Measurements from ENCODE around the gene THRB. TPM values are rescaled to one million over a fixed set of nuclear protein-coding genes. Genes with fewer than 3 reads are reported as not detected.

Gene THRB
- total RNA-seq, 1 donor from 2014 or later: 30.7 TPM

DNA sequence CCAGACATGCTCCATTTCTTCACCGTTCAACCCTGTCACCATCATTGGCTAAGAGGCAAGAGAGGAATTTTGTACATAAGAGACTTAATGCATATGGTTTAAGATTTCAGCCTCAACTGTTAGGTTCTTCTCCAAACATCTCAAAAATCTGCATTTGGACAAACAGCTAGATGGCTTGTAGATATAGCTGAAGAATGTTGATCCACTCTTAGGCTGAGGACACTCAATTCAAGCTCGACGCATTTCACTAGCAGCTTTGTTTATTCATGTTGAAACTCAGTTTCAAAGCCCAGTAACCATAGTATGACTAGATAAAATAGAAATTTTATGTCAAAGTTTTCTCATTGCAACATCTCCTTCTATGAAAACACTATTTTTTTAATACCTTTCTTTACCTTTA is 208.2 kb downstream of the THRB start:
- ATAC-seq (peak; percentile 69), DNase-seq (ENCODE audit: low spot score) (no peak)

DNA sequence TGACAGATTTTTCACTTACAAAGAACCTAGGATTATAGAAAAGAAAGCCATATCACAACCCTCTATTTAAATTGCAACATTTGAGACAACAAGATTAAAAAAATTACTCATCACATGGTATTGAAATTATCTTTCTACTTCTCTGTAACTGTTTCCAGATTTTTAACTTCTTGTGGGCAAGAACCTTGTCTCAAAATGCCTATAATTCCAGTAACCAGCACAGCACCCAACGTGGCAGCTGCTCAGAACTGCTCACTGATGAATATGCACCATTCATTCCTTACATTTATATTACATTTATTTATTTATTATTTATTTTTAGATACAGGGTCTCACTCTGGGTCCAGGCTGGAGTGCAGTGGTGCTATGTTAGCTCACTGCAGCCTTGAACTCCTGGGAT is 216.1 kb downstream of the THRB start:
- DNase-seq (ENCODE audit: low spot score) (no peak), ATAC-seq (no peak)

- ATAC-seq (peak; percentile 87), DNase-seq (ENCODE audit: low spot score) (peak; percentile 68)
Measured at GRCh38 chr3:24273491-24273890, 221.2 kb downstream of the THRB start.

- peak; percentile 54 for ATAC-seq
- DNase-seq (ENCODE audit: low spot score): no peak
Measured at GRCh38 chr3:24272875-24273274, 221.8 kb downstream of the THRB start.

- ATAC-seq: no peak
Measured at GRCh38 chr3:24272408-24272807, 222.2 kb downstream of the THRB start.

DNA sequence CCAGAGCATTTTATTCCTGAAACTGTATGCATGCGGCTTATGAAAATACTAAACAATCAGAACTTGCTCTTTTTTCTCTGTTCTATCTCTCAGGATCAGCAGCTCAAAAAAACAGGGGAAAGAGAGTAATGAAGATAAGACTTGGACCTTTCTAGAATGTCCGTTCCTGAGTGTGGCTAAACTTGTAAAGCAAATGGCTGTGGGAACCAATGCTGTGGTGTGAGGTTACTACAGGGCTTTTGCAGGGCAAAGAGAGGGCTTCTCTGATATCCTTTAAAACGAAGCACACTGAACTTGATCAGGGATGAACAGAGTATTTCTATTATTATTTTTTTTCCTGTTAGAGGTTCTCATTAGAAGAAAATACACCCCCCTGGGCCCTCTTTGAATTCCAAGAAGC is 223.4 kb downstream of the THRB start:
- no peak for DNase-seq (ENCODE audit: low spot score)
- ATAC-seq: no peak

More at GRCh38 chr3:24272408-24272807, 222.2 kb downstream of the THRB start:
- no peak for DNase-seq (ENCODE audit: low spot score)

DNA sequence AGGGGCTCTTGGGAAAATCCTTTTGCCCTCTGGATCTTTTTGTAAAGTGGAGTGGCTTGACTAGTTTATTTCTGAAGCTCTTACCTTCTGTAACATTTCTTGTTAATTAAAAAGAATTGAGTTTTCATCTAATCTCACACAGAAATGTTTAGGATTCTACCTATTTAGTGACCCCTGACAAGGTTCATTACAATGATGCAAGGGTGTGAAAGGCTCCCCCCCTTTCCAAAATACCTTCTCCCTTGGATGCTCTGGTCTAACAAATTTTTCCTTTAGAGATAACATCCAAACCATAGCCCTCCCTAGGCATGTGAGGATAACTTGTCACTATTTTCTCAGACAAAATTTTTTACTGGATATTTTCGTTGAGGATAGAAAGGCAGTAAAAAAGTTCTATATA is 223.9 kb downstream of the THRB start:
- DNase-seq (ENCODE audit: low spot score): no peak
- ATAC-seq: no peak

- DNase-seq (ENCODE audit: low spot score) (no peak), ATAC-seq (no peak)
Measured at GRCh38 chr3:24270204-24270691, 224.4 kb downstream of the THRB start.

DNA sequence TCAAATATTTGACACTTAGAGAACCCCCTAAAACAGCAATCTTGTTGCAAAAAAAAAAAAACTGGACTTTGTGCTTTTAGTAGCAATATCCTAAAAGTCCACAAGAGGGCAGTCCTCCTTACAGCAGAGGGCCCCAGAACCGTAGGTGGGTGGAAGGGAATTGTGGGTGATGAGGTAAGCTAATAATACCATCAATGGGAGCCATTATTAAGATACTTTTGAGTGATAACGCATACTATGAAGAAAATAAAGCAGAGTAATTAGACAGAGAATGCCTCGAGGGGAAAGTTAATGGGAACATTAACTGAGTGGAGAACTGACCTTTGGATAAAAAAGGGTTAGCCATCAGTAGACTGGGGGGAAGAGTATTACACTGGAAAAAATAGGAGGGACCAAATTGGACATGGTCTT is 229.9 kb downstream of the THRB start:
- ATAC-seq (peak; percentile 81), DNase-seq (ENCODE audit: low spot score) (no peak)

DNA sequence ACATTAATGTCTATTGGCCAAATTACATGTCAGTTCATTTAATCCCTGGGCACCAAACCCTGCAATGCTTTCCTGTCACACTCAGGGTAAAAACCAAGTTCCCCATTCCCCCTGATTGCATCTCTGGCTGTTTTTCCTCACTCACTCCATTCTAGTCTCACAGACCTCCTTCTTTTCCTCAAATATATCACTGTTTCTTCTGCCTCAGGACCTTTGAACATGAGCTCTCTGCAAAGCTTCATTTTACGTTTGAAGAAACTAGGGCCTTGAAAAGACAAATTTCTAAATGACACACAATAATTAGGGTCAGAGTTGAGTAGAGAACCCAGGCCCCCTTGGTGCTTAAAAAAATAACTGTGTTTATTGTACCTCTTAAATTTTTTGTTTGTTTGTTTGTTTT is 230.6 kb downstream of the THRB start:
- DNase-seq (ENCODE audit: low spot score): no peak
- ATAC-seq: no peak

- ATAC-seq (no peak), DNase-seq (ENCODE audit: low spot score) (no peak)
Measured at GRCh38 chr3:24263069-24263668, 231.5 kb downstream of the THRB start.

GRCh38 chr3:24261521-24261920 is 233.1 kb downstream of the THRB start:
- ATAC-seq: no peak
- no peak for DNase-seq (ENCODE audit: low spot score)

DNA sequence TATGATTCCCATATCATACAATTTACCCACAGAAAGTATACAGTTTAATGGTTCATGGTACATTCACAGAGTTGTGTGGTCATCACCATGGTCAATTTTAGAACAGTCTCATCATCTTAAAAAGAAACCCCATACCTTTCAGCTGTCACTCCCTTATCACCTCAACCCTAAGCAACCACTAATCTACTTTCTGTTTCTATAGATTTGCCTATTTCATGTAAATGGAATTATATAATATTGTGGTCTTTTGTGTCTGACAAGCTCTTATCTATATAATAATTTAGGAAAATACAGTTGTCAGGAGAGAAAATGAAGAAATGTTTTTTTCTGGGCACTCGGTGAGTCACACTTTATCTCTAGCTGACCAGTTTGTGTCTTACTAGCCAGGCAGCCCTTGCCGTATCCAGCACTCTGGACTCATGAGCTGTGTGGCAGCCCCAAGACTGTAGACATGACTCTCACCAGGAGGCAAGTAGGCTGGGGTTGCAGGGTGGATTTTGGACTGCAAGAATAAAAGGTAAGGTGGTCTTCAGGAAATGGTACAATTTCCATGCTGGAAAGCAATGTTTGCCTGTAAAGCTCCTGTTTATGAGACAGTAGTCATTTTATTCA is 234.6 kb downstream of the THRB start:
- DNase-seq (ENCODE audit: low spot score): no peak
- peak; percentile 57 for ATAC-seq

- ATAC-seq: peak; percentile 66
- no peak for DNase-seq (ENCODE audit: low spot score)
Measured at GRCh38 chr3:24258727-24259600, 235.7 kb downstream of the THRB start.

DNA sequence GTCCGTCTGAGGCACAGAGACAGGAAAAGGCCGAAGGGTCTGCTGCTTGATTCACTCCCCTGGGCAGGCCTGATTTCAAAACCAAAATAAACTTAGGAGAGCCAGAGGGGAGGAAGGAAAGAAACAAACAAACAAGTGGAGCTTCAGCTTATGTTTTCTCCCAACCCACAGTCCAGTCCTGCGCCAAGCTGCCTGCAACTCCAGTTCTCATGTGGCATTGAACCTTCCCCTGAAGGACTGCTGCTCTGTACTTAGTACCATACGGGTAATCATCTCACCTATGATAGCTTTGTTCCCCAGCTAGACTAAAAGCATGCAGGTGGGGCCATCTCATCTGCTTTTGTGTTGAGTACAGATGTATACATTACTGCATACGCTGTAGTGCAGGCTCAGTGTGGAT is 236.4 kb downstream of the THRB start:
- ATAC-seq (peak; percentile 79), DNase-seq (ENCODE audit: low spot score) (peak; percentile 52)

- no peak for ATAC-seq
- no peak for DNase-seq (ENCODE audit: low spot score)
Measured at GRCh38 chr3:24255414-24255813, 239.2 kb downstream of the THRB start.

- DNase-seq (ENCODE audit: low spot score) (no peak), ATAC-seq (no peak)
Measured at GRCh38 chr3:24254649-24255048, 240.0 kb downstream of the THRB start.

- DNase-seq (ENCODE audit: low spot score): no peak
- peak; percentile 50 for ATAC-seq
Measured at GRCh38 chr3:24253336-24253735, 241.3 kb downstream of the THRB start.

DNA sequence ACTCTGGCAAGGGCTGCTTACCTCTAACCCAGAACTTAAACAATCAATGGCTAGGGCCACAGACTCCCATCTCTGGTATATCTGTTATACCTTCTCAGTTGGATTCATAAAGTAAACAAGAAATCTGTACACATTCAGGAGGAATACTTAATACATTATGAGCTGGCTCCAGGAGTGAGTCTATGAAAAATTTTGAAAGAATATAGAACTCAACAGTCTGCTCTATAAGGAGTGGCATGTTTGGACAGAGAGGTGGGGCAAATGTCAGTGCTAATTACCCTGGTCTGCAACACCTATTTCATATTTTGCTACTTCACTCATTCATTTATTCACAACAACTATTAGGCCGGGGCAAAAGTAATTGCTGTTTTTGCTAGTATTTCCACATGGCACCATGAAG is 245.1 kb downstream of the THRB start:
- no peak for DNase-seq (ENCODE audit: low spot score)
- no peak for ATAC-seq

- peak; percentile 65 for ATAC-seq
- no peak for DNase-seq (ENCODE audit: low spot score)
Measured at GRCh38 chr3:24245056-24245455, 249.6 kb downstream of the THRB start.

DNA sequence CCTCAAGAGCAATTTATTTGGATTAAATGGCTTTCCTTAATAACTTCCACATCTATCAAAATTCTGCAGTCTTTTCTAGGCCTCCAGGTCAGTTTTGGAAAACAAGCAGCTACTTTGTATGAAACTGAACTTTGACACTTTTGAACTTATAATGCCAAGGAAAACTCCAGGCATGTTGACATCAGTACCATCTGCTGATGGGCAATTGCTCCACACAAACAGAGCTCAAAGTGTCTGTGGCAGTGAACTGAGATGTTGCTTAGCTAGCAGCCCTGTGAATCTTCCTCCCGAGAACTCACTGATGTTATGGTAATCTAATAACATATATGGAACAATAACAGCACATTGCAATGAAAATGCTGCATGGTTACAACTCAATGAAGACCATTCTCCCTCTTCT is 250.2 kb downstream of the THRB start:
- DNase-seq (ENCODE audit: low spot score) (no peak), ATAC-seq (peak; percentile 65)
